Measurements from ENCODE around the gene UMODL1.

GRCh38 chr21:42142141-42142540 lies 71.0 kb downstream of the UMODL1 start:
- TF ChIP-seq CTCF (IDR thresholded peaks at IDR 0.05) (no peak), POLR2AphosphoS5 (IDR thresholded peaks at IDR 0.05; ENCODE audit: low read depth, low read length) (no peak)
